Common myeloid progenitor, CD34-positive (primary cell): ENCODE results near the gene UPK3A.
A peak's percentile ranks its signal among the peaks of the same experiment; 100 is the strongest.

Experiments used
- CTCF ChIA-PET: fragments of 350-600 bp; sonication (Branson Sonifier 250); formaldehyde crosslinking; loops from one replicate; lab custom pipeline; 2021; ENCODE audit warnings: antibody characterized with exemption; lab: Charles Lee
- POLR2A ChIA-PET: fragments of 350-600 bp; sonication (Branson Sonifier 250); formaldehyde crosslinking; loops from one replicate; lab custom pipeline; 2021; ENCODE audit warnings: antibody characterized with exemption; lab: Charles Lee
- DNase-seq, 3 donors: peaks; one replicate each; pipeline versions ENCODE4 v3.0.0 to v3.0.0-alpha.2; 2013
- H3K27ac ChIP-seq, 2 experiments: 1 replicate in 1 of 2; 2 replicates in 1 of 2; pipeline ENCODE4 v1.7.0; 2013; ENCODE audit warnings: inconsistent platforms in 2 of 2, low read length in 2 of 2, mild to moderate bottlenecking in 2 of 2, low read depth in 1 of 2, moderate library complexity in 1 of 2; ENCODE audit not compliant: severe bottlenecking in 2 of 2, insufficient read depth in 1 of 2, poor library complexity in 1 of 2
- H3K27me3 ChIP-seq, 5 experiments: replicated peaks in 2 of 5; 1 replicate in 3 of 5; 2 replicates in 2 of 5; pipeline versions ENCODE4 v1.6.1 to v1.7.0; 2013; ENCODE audit warnings: low read length in 4 of 5, mild to moderate bottlenecking in 2 of 5, moderate library complexity in 2 of 5, inconsistent platforms in 1 of 5; ENCODE audit not compliant: insufficient read depth in 5 of 5, control insufficient read depth in 4 of 5
- H3K36me3 ChIP-seq, 4 experiments: 1 replicate in 2 of 4; 2 replicates in 2 of 4; pipeline versions ENCODE4 v1.6.1 to v1.7.0; 2013; ENCODE audit warnings: low read length in 3 of 4, control low read depth in 1 of 4, mild to moderate bottlenecking in 1 of 4; ENCODE audit not compliant: control insufficient read depth in 4 of 4, insufficient read depth in 4 of 4
- H3K4me1 ChIP-seq, 4 experiments: 1 replicate in 3 of 4; 2 replicates in 1 of 4; pipeline versions ENCODE4 v1.6.1 to v1.7.1; 2013; ENCODE audit warnings: low read length in 3 of 4, mild to moderate bottlenecking in 3 of 4, control low read depth in 1 of 4, inconsistent platforms in 1 of 4, moderate library complexity in 1 of 4; ENCODE audit not compliant: control insufficient read depth in 4 of 4, insufficient read depth in 4 of 4; ENCODE audit errors: control extremely low read depth in 1 of 4
- H3K4me3 ChIP-seq, 7 experiments: 1 replicate in 4 of 7; 2 replicates in 3 of 7; pipeline versions ENCODE4 v1.5.1 to v1.7.0; 2013; ENCODE audit warnings: mild to moderate bottlenecking in 7 of 7, low read length in 6 of 7, moderate library complexity in 6 of 7, inconsistent platforms in 2 of 7, low read depth in 2 of 7, control low read depth in 1 of 7; ENCODE audit not compliant: insufficient read depth in 4 of 7, control insufficient read depth in 1 of 7; ENCODE audit errors: extremely low read depth in 1 of 7
- H3K9me3 ChIP-seq, 5 experiments: 1 replicate in 4 of 5; 2 replicates in 1 of 5; pipeline versions ENCODE4 v1.6.1 to v1.7.1; 2013; ENCODE audit warnings: low read length in 4 of 5, mild to moderate bottlenecking in 2 of 5, inconsistent platforms in 1 of 5, low read depth in 1 of 5, moderate library complexity in 1 of 5; ENCODE audit not compliant: control insufficient read depth in 4 of 5, insufficient read depth in 2 of 5; ENCODE audit errors: control extremely low read depth in 1 of 5
- WGBS: methylation state at CpG from one replicate; pipeline ENCODE4 v1.1.5; 2013; ENCODE audit not compliant: insufficient coverage; 5-methylcytosine and 5-hydroxymethylcytosine counted together

The UPK3A gene

DNA sequence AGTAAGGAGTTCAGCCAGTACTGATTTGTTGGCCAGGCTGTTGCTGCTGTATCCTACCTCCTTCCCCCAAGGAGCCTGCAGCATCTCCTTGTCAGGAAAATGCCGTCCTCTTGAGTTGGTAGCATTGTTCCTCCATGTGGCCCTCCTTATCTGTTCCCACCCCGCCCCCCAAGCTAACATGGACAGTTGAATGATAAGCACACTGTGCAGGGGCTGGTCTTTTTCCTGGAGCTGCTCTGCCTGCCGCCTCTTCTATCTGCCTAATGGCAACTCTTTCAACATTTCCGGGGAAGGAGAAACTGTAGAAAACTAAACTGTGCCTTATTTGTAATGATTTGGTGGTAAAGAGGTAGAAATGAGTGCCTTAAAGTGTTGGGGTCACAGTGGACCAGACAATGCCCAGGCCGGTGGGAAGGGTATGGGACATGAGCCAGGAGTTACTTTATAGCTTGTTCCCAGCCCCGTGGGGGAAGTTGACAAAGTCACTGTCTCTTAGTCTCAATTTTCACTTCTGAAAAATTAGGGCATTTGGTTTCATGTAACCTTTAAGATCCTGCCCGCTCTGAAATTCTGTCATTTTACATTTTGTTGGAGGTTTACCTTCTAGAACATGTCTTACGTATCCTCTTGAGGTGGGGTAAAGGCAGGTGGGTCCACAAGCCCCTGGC lies 29.4 kb downstream of the UPK3A start:
- DNase-seq = peak in 1 of 3 donors; percentile 18
- Histone ChIP-seq H3K9me3 (no peaks in the 10 kb centered on the region), H3K27ac (peak overlapping the region in 1 of 2 experiments; percentile 54), H3K27me3 (no peaks in the 10 kb centered on the region), H3K4me1 (peaks cover 4 to 31% (median 24%) of the 10 kb centered on the region in 4 experiments), H3K36me3 (no peaks in the 10 kb centered on the region), H3K4me3 (no peak overlapping the region)
- ChIA-PET POLR2A (no interaction called here), CTCF (interaction anchor here (1.0 to 1.2 kb wide), 2 partner anchors 8 to 42 kb away, joined by 3 read pairs; no protein-coding TSS in a partner anchor)
- WGBS = 84% methylated on average over 7 of the region's 8 CpGs

DNA sequence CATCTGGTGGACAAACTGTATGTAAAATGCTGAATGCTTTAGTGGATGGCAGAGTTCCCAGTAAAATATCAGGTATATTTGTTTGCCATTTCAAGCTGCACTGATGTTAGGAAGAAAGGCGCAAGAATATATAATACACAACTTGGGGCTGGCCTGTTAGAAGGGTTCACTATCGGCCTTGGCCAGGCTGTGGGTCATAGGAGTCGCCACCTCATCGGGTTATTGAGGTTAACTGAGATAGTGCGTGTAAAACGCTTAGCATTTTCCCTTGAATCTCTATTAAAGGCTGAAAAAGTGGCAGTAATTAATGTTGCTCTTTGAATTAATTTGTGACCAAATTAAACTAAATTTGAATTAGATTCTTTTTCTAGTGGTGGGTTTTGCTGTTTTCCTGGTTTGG lies 30.0 kb downstream of the UPK3A start:
- Histone ChIP-seq H3K27me3 (no peaks in the 10 kb centered on the region), H3K9me3 (no peaks in the 10 kb centered on the region), H3K27ac (peak overlapping the region in 1 of 2 experiments; percentile 54), H3K36me3 (no peaks in the 10 kb centered on the region), H3K4me1 (peaks cover 4 to 28% (median 22%) of the 10 kb centered on the region in 4 experiments), H3K4me3 (no peak overlapping the region)
- CTCF ChIA-PET = no interaction called here
- no peak for DNase-seq
- 96% methylated on average over 4 of the region's 6 CpGs for WGBS
- POLR2A ChIA-PET = no interaction called here

DNA sequence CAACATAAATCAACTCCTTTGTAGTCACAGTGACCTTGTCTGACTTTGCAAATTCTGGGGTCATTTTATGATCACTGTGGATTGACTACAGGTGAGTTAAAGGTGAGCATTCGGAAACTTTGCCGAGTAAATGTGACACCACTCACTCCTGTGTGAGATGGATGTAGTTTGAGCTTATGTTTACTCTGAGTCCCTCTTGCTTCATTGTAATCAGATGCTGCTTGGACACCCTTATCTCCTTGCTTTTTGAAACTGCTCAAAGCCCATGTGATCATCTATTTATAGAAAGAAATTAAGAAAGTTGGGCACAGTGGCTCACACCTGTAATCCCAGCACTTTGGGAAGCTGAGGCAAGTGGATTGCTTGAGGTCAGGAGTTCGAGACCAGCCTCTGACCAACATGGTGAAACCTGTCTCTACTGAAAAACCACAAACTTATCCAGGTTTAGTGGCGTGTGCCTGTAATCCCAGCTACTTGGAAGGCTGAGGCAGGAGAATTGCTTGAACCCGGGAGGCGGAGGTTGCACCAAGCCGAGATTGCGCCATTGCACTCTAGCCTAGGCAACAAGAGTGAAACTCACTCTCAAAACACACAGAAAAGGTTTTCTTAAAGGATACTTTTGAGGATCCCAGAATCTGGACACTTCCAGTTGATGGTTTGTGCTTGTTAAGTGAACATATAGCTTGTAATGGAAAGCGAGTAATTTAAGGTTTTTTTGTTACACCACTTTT lies 32.2 kb downstream of the UPK3A start:
- no peaks in the 10 kb centered on the region for H3K27me3 ChIP-seq
- H3K36me3 ChIP-seq = peaks cover 0 to 3% (median 1%) of the 10 kb centered on the region in 4 experiments
- H3K4me3 ChIP-seq = no peak overlapping the region
- CTCF ChIA-PET = interaction anchor here (1.0 to 1.8 kb wide), 3 partner anchors 16 to 25 kb away, joined by 3 to 9 read pairs (median 6); no protein-coding TSS in a partner anchor
- peaks cover 3 to 17% (median 7%) of the 10 kb centered on the region in 4 experiments for H3K4me1 ChIP-seq
- H3K27ac ChIP-seq = no peak overlapping the region
- DNase-seq = no peak
- POLR2A ChIA-PET = interaction anchor here (0.6 kb wide), 1 partner anchor 158 kb away, joined by 3 read pairs; no protein-coding TSS in a partner anchor
- H3K9me3 ChIP-seq = no peaks in the 10 kb centered on the region
- 94% methylated on average over 6 of the region's 9 CpGs for WGBS

DNA sequence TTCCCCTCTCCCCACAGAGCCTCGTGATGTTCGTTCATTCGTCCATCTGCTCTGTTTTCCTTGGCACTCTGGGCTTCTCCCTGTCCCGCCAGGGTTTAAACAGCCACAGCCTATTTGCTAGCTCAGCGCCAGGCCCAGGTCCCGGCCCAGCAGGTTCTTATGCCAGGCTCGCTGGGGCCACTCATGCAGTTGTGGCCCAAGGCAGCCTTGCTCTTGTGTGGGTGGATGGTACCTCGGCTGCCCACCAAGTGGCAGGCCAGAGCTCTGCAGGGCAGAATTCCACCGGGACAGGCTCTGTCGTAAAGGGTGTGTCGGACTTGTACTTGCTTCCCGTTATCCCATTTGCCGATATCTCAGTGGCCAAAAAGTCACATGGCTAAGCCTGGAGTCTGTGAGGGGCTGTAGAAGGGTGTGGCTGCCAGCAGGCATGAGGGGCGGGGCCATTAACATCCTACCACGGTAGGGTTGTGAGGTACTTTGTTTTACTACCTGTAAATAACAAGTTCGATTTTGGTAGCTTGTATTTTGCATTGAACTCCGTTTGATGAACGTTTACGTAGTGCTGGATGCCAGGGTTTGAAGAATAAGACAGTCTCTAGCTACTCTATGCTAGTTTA lies 32.9 kb downstream of the UPK3A start:
- H3K4me3 ChIP-seq = no peak overlapping the region
- H3K27ac ChIP-seq = peak overlapping the region in 1 of 2 experiments; percentile 14
- ChIA-PET CTCF (interaction anchor here (0.6 to 1.8 kb wide), 4 partner anchors 16 to 120 kb away, joined by 3 to 9 read pairs (median 4); no protein-coding TSS in a partner anchor), POLR2A (interaction anchor here (0.6 kb wide), 1 partner anchor 157 kb away, joined by 3 read pairs; no protein-coding TSS in a partner anchor)
- peaks cover 3 to 8% (median 6%) of the 10 kb centered on the region in 4 experiments for H3K36me3 ChIP-seq
- peaks cover 3 to 17% (median 7%) of the 10 kb centered on the region in 4 experiments for H3K4me1 ChIP-seq
- H3K9me3 ChIP-seq = no peaks in the 10 kb centered on the region
- 90% methylated on average over 16 of the region's 19 CpGs for WGBS
- H3K27me3 ChIP-seq = no peaks in the 10 kb centered on the region
- no peak for DNase-seq

DNA sequence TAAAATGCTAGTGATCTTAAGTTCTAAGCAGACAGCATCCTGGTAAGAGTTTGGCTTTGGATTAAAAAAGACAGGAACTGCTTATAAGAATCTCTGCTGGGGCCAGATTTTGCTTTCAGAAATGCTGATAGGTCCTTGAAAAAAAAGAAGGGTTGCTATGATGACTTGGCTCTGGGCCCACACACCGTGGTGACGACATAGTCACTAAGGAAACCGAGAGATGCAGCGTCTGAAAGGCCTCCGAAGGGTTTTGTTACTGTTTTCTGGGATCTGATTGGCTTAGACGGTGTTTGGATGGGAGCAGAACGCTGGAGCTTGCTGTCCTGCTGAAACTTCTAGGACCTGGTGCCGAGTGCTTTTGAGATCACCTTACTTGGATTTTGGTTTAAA lies 33.4 kb downstream of the UPK3A start:
- Histone ChIP-seq H3K27ac (peak overlapping the region in 1 of 2 experiments; percentile 55), H3K4me1 (peaks cover 3 to 17% (median 7%) of the 10 kb centered on the region in 4 experiments), H3K9me3 (no peaks in the 10 kb centered on the region), H3K4me3 (no peak overlapping the region), H3K36me3 (peaks cover 3 to 13% (median 9%) of the 10 kb centered on the region in 4 experiments), H3K27me3 (no peaks in the 10 kb centered on the region)
- POLR2A ChIA-PET = no interaction called here
- peak; percentile 87 to 94 (median 92) for DNase-seq
- CTCF ChIA-PET = interaction anchor here (0.6 to 1.8 kb wide), 4 partner anchors 15 to 119 kb away, joined by 3 to 9 read pairs (median 4); no protein-coding TSS in a partner anchor
- 17% methylated on average over 8 of the region's 8 CpGs for WGBS

DNA sequence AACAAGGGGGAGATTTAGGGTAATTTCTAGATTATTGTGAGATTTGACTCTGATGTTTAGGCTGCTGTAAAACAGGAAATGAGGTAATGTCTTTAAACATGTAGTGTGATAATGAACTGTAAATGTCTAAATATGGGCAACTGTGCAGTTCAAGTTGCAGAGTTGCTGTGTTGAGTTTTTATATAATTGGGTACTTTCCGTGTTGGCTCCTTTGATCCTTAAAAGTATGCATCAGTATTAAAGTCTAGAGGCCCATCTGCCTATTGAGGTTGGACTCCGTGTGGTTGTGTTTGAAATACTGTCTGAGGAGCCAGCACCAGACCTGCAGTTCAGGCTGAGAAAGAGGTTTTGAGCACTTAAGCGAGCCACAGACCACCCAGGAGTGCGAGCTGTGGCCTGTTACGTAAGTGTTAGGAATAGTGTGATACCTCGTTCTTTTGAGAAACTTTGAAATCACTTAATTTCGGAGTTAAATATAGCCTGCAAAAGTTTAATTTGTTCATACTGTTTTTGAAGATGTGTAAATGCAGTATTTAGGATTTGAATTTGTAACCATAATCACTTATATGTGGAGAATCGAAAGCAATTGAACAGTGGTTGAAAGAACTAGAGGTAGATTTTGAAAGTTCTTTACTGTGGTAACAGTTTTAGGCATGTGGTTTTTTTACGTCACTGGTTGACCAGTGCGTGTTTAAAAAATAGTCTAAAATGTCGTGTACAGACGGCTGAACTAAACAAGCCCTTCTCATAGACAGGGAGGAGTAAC lies 34.0 kb downstream of the UPK3A start:
- H3K9me3 ChIP-seq = no peaks in the 10 kb centered on the region
- ChIA-PET CTCF (interaction anchor here (0.6 to 1.8 kb wide), 3 partner anchors 14 to 119 kb away, joined by 3 to 9 read pairs (median 6); no protein-coding TSS in a partner anchor), POLR2A (no interaction called here)
- peaks cover 3 to 19% (median 15%) of the 10 kb centered on the region in 4 experiments for H3K36me3 ChIP-seq
- H3K27ac ChIP-seq = peak overlapping the region in 1 of 2 experiments; percentile 55
- 97% methylated on average over 11 of the region's 12 CpGs for WGBS
- H3K27me3 ChIP-seq = no peaks in the 10 kb centered on the region
- peak; percentile 22 to 76 (median 70) for DNase-seq
- peaks cover 3 to 17% (median 7%) of the 10 kb centered on the region in 4 experiments for H3K4me1 ChIP-seq
- H3K4me3 ChIP-seq = no peak overlapping the region
